Lung microvascular endothelial cell (primary cell): ENCODE results near the gene RIMS1. TPM values are rescaled to one million over a fixed set of nuclear protein-coding genes. Genes with fewer than 3 reads are reported as not detected.
"Not testable (repeated sequence)": the region's sequence is repeated elsewhere in the genome, so short reads cannot be mapped to it uniquely, and the experiment has no call there.

Experiments used
- DNase-seq, 2 donors: peaks; one replicate each; pipeline versions ENCODE4 v3.0.0 to v3.0.0-alpha.2; 2010; ENCODE audit warnings: low read depth in 2 of 2
- total RNA-seq: library from RNA; depleted of rRNA; stranded (reverse); fragments of >200 nt; gene quantifications from 2 replicates; pipeline ENCODE4 v1.2.1, GENCODE V29; 2014

RIMS1 gene
- total RNA-seq, 1 donor from 2014 or later = 51.8 TPM

GRCh38 chr6:71982389-71982788, 96.0 kb downstream of the RIMS1 start:
- DNase-seq = peak in 1 of 2 donors; percentile 40

- no peak for DNase-seq
These were observed 96.8 kb downstream of the RIMS1 start for GRCh38 chr6:71983131-71983530.

- DNase-seq = no peak
These were observed 108.4 kb downstream of the RIMS1 start for GRCh38 chr6:71994705-71995271.

GRCh38 chr6:71997341-71997740, 111.0 kb downstream of the RIMS1 start:
- no peak for DNase-seq

- no peak for DNase-seq
These were observed 116.1 kb downstream of the RIMS1 start for GRCh38 chr6:72002415-72002814.

- not testable (repeated sequence) for DNase-seq
These were observed 120.2 kb downstream of the RIMS1 start for GRCh38 chr6:72006591-72006990.

- DNase-seq = no peak
These were observed 136.5 kb downstream of the RIMS1 start for GRCh38 chr6:72022830-72023229.

GRCh38 chr6:72031471-72031870, 145.1 kb downstream of the RIMS1 start:
- no peak for DNase-seq

GRCh38 chr6:72032086-72032485, 145.7 kb downstream of the RIMS1 start:
- peak; percentile 2 to 44 for DNase-seq

GRCh38 chr6:72035486-72035885, 149.1 kb downstream of the RIMS1 start:
- no peak for DNase-seq

- no peak for DNase-seq
These were observed 149.6 kb downstream of the RIMS1 start for GRCh38 chr6:72035966-72036365.

GRCh38 chr6:72037006-72037405, 150.7 kb downstream of the RIMS1 start:
- DNase-seq = no peak

GRCh38 chr6:72040111-72040510, 153.8 kb downstream of the RIMS1 start:
- no peak for DNase-seq

- peak; percentile 5 for DNase-seq
These were observed 155.7 kb downstream of the RIMS1 start for GRCh38 chr6:72042088-72042487.

GRCh38 chr6:72048080-72048479, 161.7 kb downstream of the RIMS1 start:
- no peak for DNase-seq

GRCh38 chr6:72049376-72049775, 163.0 kb downstream of the RIMS1 start:
- no peak for DNase-seq

GRCh38 chr6:72061286-72061685, 174.9 kb downstream of the RIMS1 start:
- DNase-seq = no peak

- no peak for DNase-seq
These were observed 178.1 kb downstream of the RIMS1 start for GRCh38 chr6:72064399-72064975.

- DNase-seq = no peak
These were observed 191.7 kb downstream of the RIMS1 start for GRCh38 chr6:72078096-72078495.

- no peak for DNase-seq
These were observed 194.1 kb downstream of the RIMS1 start for GRCh38 chr6:72080260-72080941.

- no peak for DNase-seq
These were observed 195.5 kb downstream of the RIMS1 start for GRCh38 chr6:72081871-72082270.

- no peak for DNase-seq
These were observed 197.6 kb downstream of the RIMS1 start for GRCh38 chr6:72083976-72084375.

GRCh38 chr6:72084992-72085569, 198.7 kb downstream of the RIMS1 start:
- DNase-seq = peak; percentile 12 to 47
